Muscle layer of colon (tissue), 2 donors: Measurements from ENCODE around the gene DAB1.

Experiments
- H3K27ac ChIP-seq: one replicate; pipeline ENCODE4 v1.7.0; 2013; ENCODE audit warnings: low read depth, mild to moderate bottlenecking, low read length, moderate library complexity
- H3K27me3 ChIP-seq, 2 donors: one replicate each; pipeline ENCODE4 v1.7.0; 2013; ENCODE audit warnings: low read length in 2 of 2, mild to moderate bottlenecking in 2 of 2; ENCODE audit not compliant: insufficient read depth in 2 of 2, control insufficient read depth in 1 of 2
- H3K36me3 ChIP-seq: one replicate; pipeline ENCODE4 v1.7.0; 2013; ENCODE audit warnings: mild to moderate bottlenecking, low read length; ENCODE audit not compliant: insufficient read depth
- H3K4me1 ChIP-seq: one replicate; pipeline ENCODE4 v1.7.0; 2013; ENCODE audit warnings: mild to moderate bottlenecking, low read length; ENCODE audit not compliant: insufficient read depth
- H3K4me3 ChIP-seq, 2 donors: one replicate each; pipeline ENCODE4 v1.7.0; 2013; ENCODE audit warnings: low read length in 2 of 2, low read depth in 1 of 2, mild to moderate bottlenecking in 1 of 2, moderate library complexity in 1 of 2
- H3K9ac ChIP-seq: one replicate; pipeline ENCODE4 v1.7.0; 2013; ENCODE audit warnings: low read length
- H3K9me3 ChIP-seq: one replicate; pipeline ENCODE4 v1.7.0; 2013; ENCODE audit warnings: mild to moderate bottlenecking, low read length
- donor health status: abdominal sarcoma.
- donor health status: Adenocarcinoma of cecum.

DAB1 gene

GRCh38 chr1:57270927-57271698 lies 152.7 kb downstream of the DAB1 start:
- no peak overlapping the region for H3K4me3 ChIP-seq
- no peaks in the 10 kb centered on the region for H3K9me3 ChIP-seq
- no peaks in the 10 kb centered on the region for H3K4me1 ChIP-seq
- H3K27me3 ChIP-seq: no peaks in the 10 kb centered on the region
- H3K9ac ChIP-seq: no peak overlapping the region
- no peaks in the 10 kb centered on the region for H3K36me3 ChIP-seq
- H3K27ac ChIP-seq: no peak overlapping the region

- Histone ChIP-seq H3K9ac (no peak overlapping the region), H3K27ac (no peak overlapping the region), H3K9me3 (no peaks in the 10 kb centered on the region), H3K4me1 (no peaks in the 10 kb centered on the region), H3K27me3 (no peaks in the 10 kb centered on the region), H3K4me3 (no peak overlapping the region), H3K36me3 (no peaks in the 10 kb centered on the region)
Measured at GRCh38 chr1:57269630-57270225, 154.1 kb downstream of the DAB1 start.

GRCh38 chr1:57265104-57265503 lies 158.8 kb downstream of the DAB1 start:
- Histone ChIP-seq H3K27me3 (no peaks in the 10 kb centered on the region), H3K27ac (no peak overlapping the region)

GRCh38 chr1:57262472-57262871 lies 161.4 kb downstream of the DAB1 start:
- Histone ChIP-seq H3K27me3 (no peaks in the 10 kb centered on the region), H3K36me3 (no peaks in the 10 kb centered on the region), H3K9me3 (no peaks in the 10 kb centered on the region), H3K9ac (no peak overlapping the region), H3K27ac (no peak overlapping the region), H3K4me3 (no peak overlapping the region), H3K4me1 (peaks cover 14% of the 10 kb centered on the region)

More at GRCh38 chr1:57265104-57265503, 158.8 kb downstream of the DAB1 start:
- Histone ChIP-seq H3K4me1 (peaks cover 2% of the 10 kb centered on the region), H3K9ac (no peak overlapping the region), H3K9me3 (no peaks in the 10 kb centered on the region), H3K4me3 (no peak overlapping the region), H3K36me3 (no peaks in the 10 kb centered on the region)

- Histone ChIP-seq H3K27me3 (no peaks in the 10 kb centered on the region), H3K27ac (no peak overlapping the region)
Measured at GRCh38 chr1:57258557-57259325, 165.1 kb downstream of the DAB1 start.

GRCh38 chr1:57255945-57256344 lies 167.9 kb downstream of the DAB1 start:
- H3K9ac ChIP-seq: no peak overlapping the region
- H3K4me1 ChIP-seq: peaks cover 14% of the 10 kb centered on the region
- no peak overlapping the region for H3K27ac ChIP-seq
- H3K4me3 ChIP-seq: no peak overlapping the region
- no peaks in the 10 kb centered on the region for H3K27me3 ChIP-seq
- no peaks in the 10 kb centered on the region for H3K36me3 ChIP-seq
- no peaks in the 10 kb centered on the region for H3K9me3 ChIP-seq

More at GRCh38 chr1:57258557-57259325, 165.1 kb downstream of the DAB1 start:
- no peak overlapping the region for H3K9ac ChIP-seq
- no peak overlapping the region for H3K4me3 ChIP-seq
- H3K4me1 ChIP-seq: peaks cover 14% of the 10 kb centered on the region
- H3K9me3 ChIP-seq: no peaks in the 10 kb centered on the region
- H3K36me3 ChIP-seq: no peaks in the 10 kb centered on the region

- H3K9ac ChIP-seq: no peak overlapping the region
- no peak overlapping the region for H3K27ac ChIP-seq
- H3K9me3 ChIP-seq: no peaks in the 10 kb centered on the region
- H3K4me3 ChIP-seq: no peak overlapping the region
- H3K36me3 ChIP-seq: no peaks in the 10 kb centered on the region
- H3K27me3 ChIP-seq: no peaks in the 10 kb centered on the region
- peaks cover 2% of the 10 kb centered on the region for H3K4me1 ChIP-seq
Measured at GRCh38 chr1:57254022-57254421, 169.8 kb downstream of the DAB1 start.

- Histone ChIP-seq H3K27me3 (no peaks in the 10 kb centered on the region), H3K9ac (no peak overlapping the region), H3K4me3 (no peak overlapping the region)
Measured at GRCh38 chr1:57252597-57253294, 171.1 kb downstream of the DAB1 start.

GRCh38 chr1:57250021-57250420 lies 173.8 kb downstream of the DAB1 start:
- Histone ChIP-seq H3K4me3 (no peak overlapping the region), H3K27me3 (no peaks in the 10 kb centered on the region), H3K36me3 (no peaks in the 10 kb centered on the region), H3K4me1 (no peaks in the 10 kb centered on the region), H3K9me3 (no peaks in the 10 kb centered on the region), H3K27ac (no peak overlapping the region), H3K9ac (no peak overlapping the region)

More at GRCh38 chr1:57252597-57253294, 171.1 kb downstream of the DAB1 start:
- Histone ChIP-seq H3K9me3 (no peaks in the 10 kb centered on the region), H3K27ac (no peak overlapping the region), H3K4me1 (no peaks in the 10 kb centered on the region), H3K36me3 (no peaks in the 10 kb centered on the region)

GRCh38 chr1:57249511-57249910 lies 174.3 kb downstream of the DAB1 start:
- H3K36me3 ChIP-seq: no peaks in the 10 kb centered on the region
- no peak overlapping the region for H3K27ac ChIP-seq
- no peaks in the 10 kb centered on the region for H3K27me3 ChIP-seq
- no peak overlapping the region for H3K9ac ChIP-seq
- no peak overlapping the region for H3K4me3 ChIP-seq
- H3K4me1 ChIP-seq: no peaks in the 10 kb centered on the region
- no peaks in the 10 kb centered on the region for H3K9me3 ChIP-seq

- Histone ChIP-seq H3K4me1 (no peaks in the 10 kb centered on the region), H3K36me3 (no peaks in the 10 kb centered on the region), H3K9ac (no peak overlapping the region), H3K4me3 (no peak overlapping the region), H3K9me3 (no peaks in the 10 kb centered on the region), H3K27ac (no peak overlapping the region), H3K27me3 (no peaks in the 10 kb centered on the region)
Measured at GRCh38 chr1:57248830-57249229, 175.0 kb downstream of the DAB1 start.
